Ureter (tissue), 1 donor: Measurements from ENCODE around the gene LAG3. TPM values are rescaled to one million over a fixed set of nuclear protein-coding genes. Genes with fewer than 3 reads are reported as not detected.

Experiments
- DNase-seq: peaks from one replicate; pipeline ENCODE4 v3.0.0-alpha.2; 2020; ENCODE audit warnings: low spot score
- total RNA-seq: library from RNA; stranded (reverse); gene quantifications from one replicate; pipeline ENCODE4 v1.2.4, GENCODE V29; 2023
- donor health status: DM: yes; HTN: yes; CAD: no.

The LAG3 gene
- total RNA-seq, 1 donor from 2014 or later, result 2.3 TPM

DNA sequence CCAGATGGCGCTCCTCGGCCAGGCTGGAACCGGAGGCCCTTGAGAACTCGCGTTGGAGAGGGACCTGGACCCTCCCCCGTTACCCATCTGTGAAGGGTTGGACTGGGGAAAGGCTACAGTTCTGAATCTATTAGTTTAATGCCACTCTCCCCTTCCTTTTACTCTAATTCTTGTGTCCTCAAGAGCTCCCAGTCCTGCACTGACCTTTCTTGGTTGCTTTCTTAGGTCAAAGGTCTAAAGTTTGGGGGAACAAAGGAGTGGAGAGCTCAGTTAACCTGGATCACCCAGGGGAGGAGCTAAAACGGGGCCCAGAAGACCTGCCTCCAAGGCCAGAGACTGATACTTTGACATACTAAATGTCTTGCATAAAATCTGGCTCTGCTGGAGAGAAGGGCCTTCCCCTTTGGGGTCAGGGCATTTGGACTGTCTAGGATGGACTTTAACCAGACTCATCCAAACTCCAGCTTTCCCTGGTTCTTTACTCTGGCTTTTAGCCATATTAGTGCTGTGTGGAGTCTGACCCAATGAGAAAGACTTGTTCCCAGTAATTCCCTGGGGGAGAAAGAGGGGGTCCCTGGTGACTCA lies 18.5 kb upstream of the LAG3 start:
- DNase-seq, result no peak

DNA sequence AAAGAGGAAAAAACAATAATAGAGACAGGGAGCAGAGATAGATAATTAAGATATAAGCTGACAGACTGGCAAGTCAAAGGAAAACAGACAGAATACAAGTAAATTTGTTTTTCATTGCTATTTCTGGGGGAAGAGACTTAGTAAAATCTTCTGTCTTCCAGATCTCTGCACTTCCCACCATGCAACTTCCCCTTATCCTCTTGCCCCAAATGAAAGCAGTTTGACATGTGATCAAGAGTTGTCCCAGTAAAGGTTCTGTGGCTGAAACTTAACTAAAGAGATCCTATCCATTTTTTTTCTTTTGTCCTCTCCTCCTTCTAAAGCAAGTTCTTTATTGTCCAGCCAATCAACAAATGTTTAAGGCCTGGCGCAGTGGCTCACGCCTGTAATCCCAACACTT lies 17.9 kb upstream of the LAG3 start:
- no peak for DNase-seq

- no peak for DNase-seq
Observed at GRCh38 chr12:6757028-6757690, 15.2 kb upstream of the LAG3 start.

GRCh38 chr12:6758506-6759095 lies 13.7 kb upstream of the LAG3 start:
- no peak for DNase-seq

- no peak for DNase-seq
Observed at GRCh38 chr12:6759741-6760140, 12.6 kb upstream of the LAG3 start.

DNA sequence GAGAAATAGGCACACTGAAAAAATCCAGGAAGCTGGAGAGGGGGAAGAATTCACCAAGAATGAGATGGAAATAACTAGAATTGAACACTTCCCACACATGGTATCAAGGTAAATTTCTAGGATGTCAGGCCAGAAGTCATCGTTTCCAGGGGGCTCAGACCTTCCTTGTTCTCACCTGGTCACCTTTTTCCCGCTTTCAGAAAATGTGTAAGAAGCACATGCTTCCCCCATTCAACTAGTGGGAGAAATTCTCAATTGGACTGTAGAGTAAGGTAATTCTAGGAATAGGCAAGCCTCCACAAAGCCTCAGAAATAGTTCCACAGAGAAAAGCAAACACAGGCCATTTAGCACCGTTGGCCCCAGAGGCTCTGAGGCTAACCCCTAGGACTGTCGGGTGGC lies 8.9 kb upstream of the LAG3 start:
- no peak for DNase-seq

- DNase-seq, result peak; percentile 91
Observed at GRCh38 chr12:6764011-6764828, 8.1 kb upstream of the LAG3 start.

GRCh38 chr12:6765048-6765633 lies 7.2 kb upstream of the LAG3 start:
- DNase-seq, result no peak

GRCh38 chr12:6765634-6766581 lies 6.4 kb upstream of the LAG3 start, which contains the start of gene PTMS:
Gene PTMS, plus strand, starts transcription at chr12:6766363. Its CDS starts 343 bp downstream, at chr12:6766706.
- DNase-seq, result peak; percentile 85

- DNase-seq, result peak; percentile 82
Observed at GRCh38 chr12:6766651-6767349, 5.5 kb upstream of the LAG3 start.

GRCh38 chr12:6767353-6768319 lies 4.7 kb upstream of the LAG3 start:
- no peak for DNase-seq

DNA sequence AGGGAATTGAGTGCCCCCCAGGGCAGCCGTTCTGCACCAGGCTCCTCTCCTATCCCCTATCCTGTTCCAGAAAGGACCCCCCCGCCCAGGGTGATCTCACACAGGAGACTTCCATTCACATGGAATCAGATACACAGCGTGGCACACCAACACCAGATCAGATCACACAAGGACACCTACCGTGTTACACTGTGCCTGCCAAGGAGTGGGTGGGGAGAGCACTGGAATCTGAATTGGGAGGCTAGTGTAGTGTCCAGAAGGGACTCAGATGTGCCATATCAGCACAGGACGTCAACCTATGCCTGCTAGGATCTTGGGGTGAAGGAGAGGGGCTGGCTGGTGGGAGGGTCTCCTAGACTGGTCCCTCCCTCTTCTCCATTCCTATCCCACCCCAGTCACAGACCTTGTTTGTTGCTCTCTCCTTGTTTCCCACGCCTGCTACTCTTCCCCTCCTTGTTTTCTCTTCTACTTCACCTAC lies 3.8 kb upstream of the LAG3 start:
- DNase-seq, result no peak

DNA sequence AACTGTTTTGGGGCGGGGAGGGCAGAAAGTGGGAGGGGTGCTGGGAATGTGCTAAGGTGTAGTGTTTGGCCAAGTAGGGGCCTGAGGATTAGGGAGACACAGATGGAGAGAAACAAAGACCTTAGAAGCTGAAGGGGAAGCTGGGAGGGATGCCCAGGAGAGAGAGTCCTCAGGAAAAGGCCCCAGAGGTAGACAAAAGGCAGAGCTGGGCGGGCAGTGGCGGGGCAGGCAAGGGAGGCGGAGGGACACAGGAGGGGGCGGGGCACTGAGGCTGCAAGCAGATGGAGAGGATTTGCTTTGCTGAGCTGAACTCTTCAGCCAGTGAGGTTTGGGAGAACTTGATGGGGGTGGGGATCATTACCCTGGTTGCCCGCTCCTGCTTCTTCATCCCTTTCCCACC lies 3.3 kb upstream of the LAG3 start:
- DNase-seq, result peak; percentile 65

DNA sequence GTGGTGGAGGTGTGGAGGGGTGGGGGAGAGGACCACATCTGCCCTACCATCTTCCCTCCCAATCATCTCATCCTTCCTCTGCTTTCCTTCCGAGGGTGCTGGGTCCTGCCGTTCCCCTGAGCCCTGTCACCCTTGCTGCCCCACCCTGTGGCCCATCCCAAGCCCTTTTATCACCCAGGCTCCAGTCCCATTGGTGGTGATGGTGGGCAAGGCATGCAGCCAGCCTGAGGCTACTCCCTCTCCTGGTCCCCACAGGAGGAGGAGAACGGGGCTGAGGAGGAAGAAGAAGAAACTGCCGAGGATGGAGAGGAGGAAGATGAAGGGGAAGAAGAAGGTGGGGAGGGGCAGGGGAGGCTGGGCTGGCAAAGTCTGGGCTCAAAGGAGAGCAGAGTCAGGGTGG lies 2.7 kb upstream of the LAG3 start:
- DNase-seq, result no peak

DNA sequence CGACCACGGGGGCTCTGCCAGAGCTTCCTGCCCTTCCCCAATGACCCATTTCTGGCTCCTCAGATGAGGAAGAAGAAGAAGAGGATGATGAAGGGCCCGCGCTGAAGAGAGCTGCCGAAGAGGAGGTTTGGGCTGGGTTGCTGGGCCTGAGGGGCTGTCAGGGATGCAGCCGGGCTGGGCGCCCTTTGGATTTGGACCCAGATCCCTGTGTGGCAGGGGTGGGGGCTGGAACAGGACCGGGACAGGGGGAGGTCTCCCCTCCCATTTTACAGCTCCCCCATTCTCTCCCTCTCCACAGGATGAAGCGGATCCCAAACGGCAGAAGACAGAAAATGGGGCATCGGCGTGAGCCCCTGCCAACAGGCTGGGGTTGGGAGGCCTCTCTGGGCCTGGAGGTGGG lies 2.2 kb upstream of the LAG3 start:
- no peak for DNase-seq

GRCh38 chr12:6770600-6770999 lies 1.7 kb upstream of the LAG3 start:
- no peak for DNase-seq

- no peak for DNase-seq
Observed at GRCh38 chr12:6771091-6771495, 1.2 kb upstream of the LAG3 start.

DNA sequence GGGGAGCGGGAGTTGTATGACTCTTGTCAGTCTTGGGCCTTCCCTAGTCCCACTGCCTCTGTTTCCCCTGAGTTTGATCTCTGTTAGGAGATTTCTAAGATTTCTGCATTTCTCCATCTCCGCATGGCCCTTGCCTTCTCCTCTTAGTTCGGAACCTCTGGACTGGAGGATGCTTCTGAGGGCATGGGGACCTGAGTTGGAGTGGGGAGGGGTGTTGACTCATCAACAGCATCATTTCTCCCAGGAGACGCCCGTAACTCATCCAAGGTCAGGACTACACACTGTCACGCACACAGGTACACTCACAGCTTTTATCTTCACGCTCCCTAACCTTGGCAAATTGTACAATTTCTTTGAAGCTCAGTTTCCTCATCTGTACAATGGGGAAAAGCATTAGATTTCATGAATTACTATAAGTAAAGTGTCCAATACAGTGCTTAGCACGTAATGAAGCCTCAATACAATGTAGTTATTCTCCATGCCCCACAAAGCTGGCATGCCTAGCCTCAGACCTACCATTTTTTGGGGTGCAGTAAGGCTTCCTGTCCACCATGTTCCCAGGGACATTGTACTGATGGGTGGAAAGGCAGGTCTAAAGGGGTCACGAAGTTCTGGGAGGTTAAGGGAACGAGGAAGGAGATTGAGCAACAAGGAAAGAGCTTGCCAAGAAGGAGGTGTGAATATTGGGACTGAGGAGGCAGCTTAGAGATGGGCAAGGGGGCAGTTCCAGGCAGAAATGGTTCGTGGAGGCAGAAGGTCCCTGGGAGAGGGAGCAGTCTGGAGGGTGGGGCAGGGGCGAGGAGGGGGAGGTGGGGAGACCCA lies 600 bp upstream of the LAG3 start:
- no peak for DNase-seq
